Measurements from ENCODE around the gene FBXO17.
"Not testable (repeated sequence)": the region's sequence is repeated elsewhere in the genome, so short reads cannot be mapped to it uniquely, and the experiment has no call there.

FBXO17 gene

GRCh38 chr19:39003188-39003587, 27.6 kb upstream of the FBXO17 start:
- no peak overlapping the region for H3K4me2 ChIP-seq (ENCODE audit: insufficient read depth, low read length)
- H3K36me3 ChIP-seq (ENCODE audit: insufficient read depth, low read length): no peaks in the 10 kb centered on the region
- no peak overlapping the region for H3K9ac ChIP-seq (ENCODE audit: low read depth, low read length)
- no peak overlapping the region for H3K27ac ChIP-seq (ENCODE audit: low read length)
- no peaks in the 10 kb centered on the region for H3K4me1 ChIP-seq (ENCODE audit: insufficient read depth, low read length)
- no peaks in the 10 kb centered on the region for H3K9me3 ChIP-seq (ENCODE audit: insufficient read depth, low read length, severe bottlenecking)
- H4K20me1 ChIP-seq (ENCODE audit: insufficient read depth, low read length): no peaks in the 10 kb centered on the region
- DNase-seq (no peak), ATAC-seq (ENCODE audit: insufficient read depth, low read depth) (no peak)
- no peaks in the 10 kb centered on the region for H3K79me2 ChIP-seq (ENCODE audit: insufficient read depth, low read length)
- H2AFZ ChIP-seq (ENCODE audit: low read depth, low read length): no peak overlapping the region
- H3K4me3 ChIP-seq (ENCODE audit: low read depth in 1 of 2, low read length in 2 of 2): no peak overlapping the region
- TF ChIP-seq EZH2 (IDR thresholded peaks at IDR 0.05; ENCODE audit: borderline replicate concordance, low read depth, low read length, severe bottlenecking) (no peak), CTCF (IDR thresholded peaks at IDR 0.05; ENCODE audit: borderline replicate concordance, extremely low read depth, low read length, poor library complexity, severe bottlenecking) (no peak)
- H3K27me3 ChIP-seq (ENCODE audit: insufficient read depth, low read length, poor library complexity): no peaks in the 10 kb centered on the region

GRCh38 chr19:39001041-39001440, 25.5 kb upstream of the FBXO17 start:
- Histone ChIP-seq H3K36me3 (ENCODE audit: insufficient read depth, low read length) (no peaks in the 10 kb centered on the region), H3K4me3 (ENCODE audit: low read depth in 1 of 2, low read length in 2 of 2) (no peak overlapping the region), H3K4me1 (ENCODE audit: insufficient read depth, low read length) (no peaks in the 10 kb centered on the region), H3K4me2 (ENCODE audit: insufficient read depth, low read length) (no peak overlapping the region), H4K20me1 (ENCODE audit: insufficient read depth, low read length) (no peaks in the 10 kb centered on the region), H3K9ac (ENCODE audit: low read depth, low read length) (no peak overlapping the region), H3K9me3 (ENCODE audit: insufficient read depth, low read length, severe bottlenecking) (no peaks in the 10 kb centered on the region), H2AFZ (ENCODE audit: low read depth, low read length) (no peak overlapping the region), H3K27ac (ENCODE audit: low read length) (no peak overlapping the region), H3K79me2 (ENCODE audit: insufficient read depth, low read length) (no peaks in the 10 kb centered on the region), H3K27me3 (ENCODE audit: insufficient read depth, low read length, poor library complexity) (no peaks in the 10 kb centered on the region)
- TF ChIP-seq EZH2 (IDR thresholded peaks at IDR 0.05; ENCODE audit: borderline replicate concordance, low read depth, low read length, severe bottlenecking) (no peak), CTCF (IDR thresholded peaks at IDR 0.05; ENCODE audit: borderline replicate concordance, extremely low read depth, low read length, poor library complexity, severe bottlenecking) (no peak)
- DNase-seq: no peak
- no peak for ATAC-seq (ENCODE audit: insufficient read depth, low read depth)

- not testable (repeated sequence) for H3K9me3 ChIP-seq (ENCODE audit: insufficient read depth, low read length, severe bottlenecking)
These were observed 22.0 kb upstream of the FBXO17 start for GRCh38 chr19:38997576-38997975.

GRCh38 chr19:38993271-38993670, 17.7 kb upstream of the FBXO17 start:
- TF ChIP-seq EZH2 (IDR thresholded peaks at IDR 0.05; ENCODE audit: borderline replicate concordance, low read depth, low read length, severe bottlenecking): no peak
- TF ChIP-seq CTCF (IDR thresholded peaks at IDR 0.05; ENCODE audit: borderline replicate concordance, extremely low read depth, low read length, poor library complexity, severe bottlenecking): no peak
- no peak overlapping the region for H3K4me3 ChIP-seq (ENCODE audit: low read depth in 1 of 2, low read length in 2 of 2)
- H3K27me3 ChIP-seq (ENCODE audit: insufficient read depth, low read length, poor library complexity): no peaks in the 10 kb centered on the region
- H3K4me1 ChIP-seq (ENCODE audit: insufficient read depth, low read length): no peaks in the 10 kb centered on the region
- DNase-seq (no peak), ATAC-seq (ENCODE audit: insufficient read depth, low read depth) (no peak)
- no peaks in the 10 kb centered on the region for H3K79me2 ChIP-seq (ENCODE audit: insufficient read depth, low read length)
- H3K36me3 ChIP-seq (ENCODE audit: insufficient read depth, low read length): no peaks in the 10 kb centered on the region
- H3K4me2 ChIP-seq (ENCODE audit: insufficient read depth, low read length): no peak overlapping the region
- no peaks in the 10 kb centered on the region for H3K9me3 ChIP-seq (ENCODE audit: insufficient read depth, low read length, severe bottlenecking)
- no peaks in the 10 kb centered on the region for H4K20me1 ChIP-seq (ENCODE audit: insufficient read depth, low read length)
- no peak overlapping the region for H2AFZ ChIP-seq (ENCODE audit: low read depth, low read length)
- H3K9ac ChIP-seq (ENCODE audit: low read depth, low read length): no peak overlapping the region
- H3K27ac ChIP-seq (ENCODE audit: low read length): no peak overlapping the region

More at GRCh38 chr19:38997576-38997975, 22.0 kb upstream of the FBXO17 start:
- not testable (repeated sequence) for H4K20me1 ChIP-seq (ENCODE audit: insufficient read depth, low read length); H3K27me3 ChIP-seq (ENCODE audit: insufficient read depth, low read length, poor library complexity); H3K4me3 ChIP-seq (ENCODE audit: low read depth in 1 of 2, low read length in 2 of 2); DNase-seq; ATAC-seq (ENCODE audit: insufficient read depth, low read depth); H3K27ac ChIP-seq (ENCODE audit: low read length); H3K79me2 ChIP-seq (ENCODE audit: insufficient read depth, low read length); H3K9ac ChIP-seq (ENCODE audit: low read depth, low read length); H3K4me2 ChIP-seq (ENCODE audit: insufficient read depth, low read length); H2AFZ ChIP-seq (ENCODE audit: low read depth, low read length); H3K4me1 ChIP-seq (ENCODE audit: insufficient read depth, low read length); H3K36me3 ChIP-seq (ENCODE audit: insufficient read depth, low read length)

Measured in DND-41 (cell line).